Measurements from ENCODE around the gene FAM222A.

- TF ChIP-seq EZH2 (IDR thresholded peaks at IDR 0.05) (no peak), POLR2AphosphoS5 (IDR thresholded peaks at IDR 0.05; ENCODE audit: borderline replicate concordance, low read depth, low read length) (no peak)
Measured at GRCh38 chr12:109773384-109774011, 59.9 kb downstream of the FAM222A start.
